GM12878 (cell line): ENCODE measurements around the gene METRN. TPM values are rescaled to one million over a fixed set of nuclear protein-coding genes. Genes with fewer than 3 reads are reported as not detected.

ENCODE experiments used
- ATAC-seq: fragments of 200-7000 bp; cut with Tn5 transposase; 3 replicates; pipeline ENCODE4 v1.9.1; 2020; ENCODE audit warnings: mild to moderate bottlenecking, moderate library complexity
- BruUV-seq: library from RNA; stranded (reverse); fragments of 400-500 nt; replicated peaks from 2 replicates; lab custom pipeline; 2021; lab: Mats Ljungman, UMichigan
- CTCF ChIA-PET: fragments of 300-600 bp; sonication (Branson Sonifier 250); formaldehyde crosslinking; extraction: SDS; loops from one replicate; lab custom pipeline; 2021; ENCODE audit warnings: inconsistent platforms; lab: Yijun Ruan, JAX
- POLR2A ChIA-PET: fragments of 350-600 bp; formaldehyde crosslinking; extraction: SDS; loops from one replicate; lab custom pipeline; 2021; ENCODE audit warnings: inconsistent platforms; lab: Charles Lee
- RAD21 ChIA-PET: fragments of 300-600 bp; sonication (Branson Sonifier 250); formaldehyde crosslinking; loops from one replicate; lab custom pipeline; 2023; ENCODE audit warnings: antibody characterized with exemption; ENCODE audit not compliant: unreplicated experiment; lab: Charles Lee
- SMC1A ChIA-PET: fragments of 300-600 bp; sonication (Branson Sonifier 250); formaldehyde crosslinking; loops from one replicate; lab custom pipeline; 2023; ENCODE audit not compliant: unreplicated experiment, uncharacterized antibody; lab: Charles Lee
- DNase-seq: peaks from one replicate; pipeline ENCODE4 v3.0.0-alpha.2; 2011; ENCODE audit warnings: low read depth, low spot score
- FAIRE-seq: peaks from 3 replicates; lab custom pipeline; 2011; peaks lifted over from hg19 to GRCh38; lab: Jason Lieb, UNC
- H2AFZ ChIP-seq: 2 replicates; pipeline ENCODE4 v1.6.0; 2011; ENCODE audit warnings: low read depth, low read length, control low read depth; ENCODE audit not compliant: control insufficient read depth
- H3K27ac ChIP-seq: 2 replicates; pipeline ENCODE4 v1.5.1; 2011; ENCODE audit warnings: control low read depth; ENCODE audit not compliant: control insufficient read depth, insufficient read depth
- H3K27me3 ChIP-seq, 2 experiments: replicated peaks in 1 of 2; 2 replicates each; pipeline versions ENCODE4 v1.6.0 to v1.6.1; 2011; ENCODE audit warnings: low read length in 1 of 2; ENCODE audit not compliant: control insufficient read depth in 2 of 2, insufficient read depth in 2 of 2
- H3K36me3 ChIP-seq, 2 experiments: 2 replicates each; pipeline ENCODE4 v1.5.1; 2011; ENCODE audit warnings: low read length in 1 of 2; ENCODE audit not compliant: control insufficient read depth in 2 of 2, insufficient read depth in 2 of 2
- H3K4me1 ChIP-seq: 2 replicates; pipeline ENCODE4 v1.6.1; 2011; ENCODE audit warnings: mild to moderate bottlenecking, low read length, moderate library complexity, mixed read lengths; ENCODE audit not compliant: control insufficient read depth, insufficient read depth
- H3K4me2 ChIP-seq: 2 replicates; pipeline ENCODE4 v1.6.0; 2011; ENCODE audit warnings: control low read depth; ENCODE audit not compliant: control insufficient read depth, insufficient read depth
- H3K4me3 ChIP-seq: fragments of 200-600 bp; sonication (generic); 2 replicates; pipeline ENCODE4 v1.5.1; 2016
- H3K79me2 ChIP-seq: 2 replicates; pipeline ENCODE4 v1.6.0; 2011; ENCODE audit warnings: low read length; ENCODE audit not compliant: control insufficient read depth, insufficient read depth
- H3K9ac ChIP-seq: 2 replicates; pipeline ENCODE4 v1.8.0; 2011; ENCODE audit warnings: low read length, control low read depth, mixed read lengths; ENCODE audit not compliant: control insufficient read depth, insufficient read depth
- H3K9me3 ChIP-seq: replicated peaks from 3 replicates; pipeline ENCODE4 v1.5.1; 2011; ENCODE audit warnings: mild to moderate bottlenecking, low read length; ENCODE audit not compliant: control insufficient read depth, insufficient read depth
- H4K20me1 ChIP-seq: 2 replicates; pipeline ENCODE4 v1.6.0; 2011; ENCODE audit not compliant: control insufficient read depth, insufficient read depth
- ASH2L ChIP-seq: fragments of 300-600, 200-600 bp; sonication (generic); IDR thresholded peaks from 2 replicates; pipeline ENCODE4 v1.6.1; 2017; ENCODE audit warnings: low read depth, mild to moderate bottlenecking, borderline replicate concordance
- BMI1 ChIP-seq: fragments of 450-650 bp; IDR thresholded peaks from 2 replicates; pipeline ENCODE4 v1.6.1; 2016; ENCODE audit warnings: mild to moderate bottlenecking, moderate library complexity, borderline replicate concordance
- E2F8 ChIP-seq: fragments of 450-650 bp; IDR thresholded peaks from 2 replicates; pipeline ENCODE4 v1.6.1; 2018; ENCODE audit warnings: mild to moderate bottlenecking, low read depth, moderate library complexity; ENCODE audit not compliant: partially characterized antibody
- ETV6 ChIP-seq, 2 experiments: fragments of 450-650 bp in 1 of 2; IDR thresholded peaks in 1 of 2; conservative IDR thresholded peaks in 1 of 2; 2 replicates each; pipeline ENCODE4 v1.6.1; 2014; ENCODE audit warnings: antibody characterized with exemption in 1 of 2, borderline replicate concordance in 1 of 2, low read depth in 1 of 2, mild to moderate bottlenecking in 1 of 2, moderate library complexity in 1 of 2
- FOS ChIP-seq: IDR thresholded peaks from 3 replicates; pipeline ENCODE4 v1.6.1; 2011; ENCODE audit warnings: borderline replicate concordance; ENCODE audit not compliant: insufficient read length; ENCODE audit errors: extremely low read depth
- GABPA ChIP-seq: IDR thresholded peaks from 2 replicates; pipeline ENCODE4 v1.6.1; 2014; ENCODE audit warnings: antibody characterized with exemption, low read depth, mild to moderate bottlenecking, inconsistent platforms
- IRF5 ChIP-seq: fragments of 450-650 bp; IDR thresholded peaks from 2 replicates; pipeline ENCODE4 v1.6.1; 2017; ENCODE audit warnings: borderline replicate concordance
- KLF5 ChIP-seq: fragments of 450-650 bp; IDR thresholded peaks from 2 replicates; pipeline ENCODE4 v1.6.1; 2014; ENCODE audit warnings: mild to moderate bottlenecking; ENCODE audit not compliant: partially characterized antibody
- NR2C2 ChIP-seq: IDR thresholded peaks from 2 replicates; pipeline ENCODE4 v1.6.1; 2011; ENCODE audit warnings: borderline replicate concordance, low read depth; ENCODE audit not compliant: control insufficient read depth, insufficient read length
- NRF1 ChIP-seq: conservative IDR thresholded peaks from 2 replicates; pipeline ENCODE4 v1.6.1; 2011; ENCODE audit warnings: mild to moderate bottlenecking, low read depth, low read length, improper control_type of control experiment
- PML ChIP-seq: IDR thresholded peaks from 2 replicates; pipeline ENCODE4 v1.6.1; 2012; ENCODE audit warnings: low read length, inconsistent platforms
- YY1 ChIP-seq: IDR thresholded peaks from 2 replicates; pipeline ENCODE4 v1.6.1; 2011; ENCODE audit warnings: low read depth, mild to moderate bottlenecking, low read length
- ZBTB40 ChIP-seq: fragments of 450-650 bp; IDR thresholded peaks from 2 replicates; pipeline ENCODE4 v1.6.1; 2016; ENCODE audit warnings: mild to moderate bottlenecking, moderate library complexity, borderline replicate concordance
- ZNF207 ChIP-seq: fragments of 450-650 bp; IDR thresholded peaks from 2 replicates; pipeline ENCODE4 v1.6.1; 2014; ENCODE audit warnings: antibody characterized with exemption, mild to moderate bottlenecking, borderline replicate concordance
- WGBS: methylation state at CpG from one replicate; pipeline ENCODE4 v1.1.6; 2016; ENCODE audit warnings: low lambda C conversion rate; ENCODE audit not compliant: insufficient replicate concordance, insufficient coverage; ENCODE audit errors: missing lambda C conversion rate; 5-methylcytosine and 5-hydroxymethylcytosine counted together
- in situ Hi-C: fragments of 300-500 bp; cut with MboI; formaldehyde crosslinking; loops from 9 replicates; pipeline ENCODE4 v1.14.3; 2018; ENCODE audit warnings: mixed read lengths
- intact Hi-C: fragments of 100-400 bp; cut with micrococcal nuclease; formaldehyde crosslinking; loops from one replicate; pipeline ENCODE4 v1.14.2; 2022; ENCODE audit not compliant: unreplicated experiment
- polyA plus RNA-seq, 11 experiments: library from polyadenylated mRNA; depleted of rRNA in 4 of 11; unstranded in 6 of 11; stranded (reverse) in 5 of 11; fragments of >200 nt; fragmentation: Nextera tagmentation in 4 of 11; fragmentation: Illumina TruSeq in 1 of 11; extraction: Ambion mirVana in 4 of 11; extraction: Trizol in 1 of 11; gene quantifications; 1 replicate in 1 of 11; 2 replicates in 10 of 11; pipeline versions ENCODE4 v1.2.1 to v1.2.3, GENCODE V29; 2011 to 2016; ENCODE audit warnings: inconsistent platforms in 2 of 11, missing spikeins in 2 of 11, low read depth in 1 of 11
- total RNA-seq, 4 experiments: library from RNA; depleted of rRNA in 3 of 4; stranded (reverse); fragments of >200 nt in 3 of 4; fragmentation: Illumina TruSeq in 1 of 4; extraction: Trizol in 1 of 4; gene quantifications; 2 replicates each; pipeline versions ENCODE4 v1.2.1 to v1.2.3, GENCODE V29; 2013 to 2021

METRN gene
- total and polyA plus RNA-seq, 10 of the 15 experiments (the other 5 are each of a cell fraction or from before 2014, with no cell fraction given) = 0.11 to 12.8 (median 1.1) TPM; not detected in 1

DNA sequence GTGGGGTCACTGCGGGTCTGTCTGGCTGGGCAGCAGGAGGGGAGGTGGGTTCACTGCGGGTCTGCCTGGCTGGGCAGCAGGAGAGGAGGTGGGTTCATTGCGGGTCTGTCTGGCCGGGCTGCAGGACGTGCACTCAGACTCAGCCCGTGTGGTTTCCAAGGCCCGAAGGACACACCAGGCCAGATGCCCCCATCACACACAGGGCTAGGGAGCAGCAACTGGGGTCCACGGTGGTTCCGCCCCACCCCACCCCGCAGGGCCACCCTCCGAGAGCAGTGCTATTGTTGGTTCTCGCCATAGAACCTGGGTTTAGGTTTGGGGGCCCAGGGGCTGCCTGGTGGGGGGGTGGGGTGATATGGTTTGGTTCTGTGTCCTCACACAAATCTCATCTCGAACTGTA, 31.7 kb downstream of the METRN start:
- Histone ChIP-seq H3K36me3 (no peaks in the 10 kb centered on the region), H3K9me3 (no peaks in the 10 kb centered on the region), H4K20me1 (no peaks in the 10 kb centered on the region), H3K9ac (no peak overlapping the region), H3K4me3 (no peak overlapping the region), H2AFZ (no peak overlapping the region), H3K4me1 (no peaks in the 10 kb centered on the region; the same call in 1 of the 2 replicates), H3K4me2 (no peak overlapping the region), H3K79me2 (no peaks in the 10 kb centered on the region), H3K27me3 (no peaks in the 10 kb centered on the region; a peak in 1 of 4 replicates), H3K27ac (no peak overlapping the region)
- CTCF ChIA-PET = no interaction called here
- FAIRE-seq (no peak), DNase-seq (no peak), ATAC-seq (no peak)
- in situ Hi-C loops = no loop called here
- SMC1A ChIA-PET = no interaction called here
- 41% methylated on average over 13 of the region's 13 CpGs for WGBS
- TF ChIP-seq ETV6 (conservative IDR thresholded peaks at IDR 0.05 in 1 of 2, IDR thresholded peaks at IDR 0.05 in 1 of 2; ENCODE audit: borderline replicate concordance in 1 of 2, low read depth in 1 of 2) (no peak), E2F8 (no peak), GABPA (no peak), NR2C2 (no peak), NRF1 (no peak), PML (no peak), IRF5 (no peak), KLF5 (no peak), BMI1 (no peak), ZNF207 (no peak), FOS (no peak), ASH2L (no peak), ZBTB40 (no peak), YY1 (no peak)
- intact Hi-C loops = no loop called here
- BruUV-seq = no TSS peak
- POLR2A ChIA-PET = no interaction called here
- RAD21 ChIA-PET = no interaction called here
